Activated naive CD4-positive, alpha-beta T cell treated with anti-CD3 and anti-CD28 coated beads, Interleukin-2, amount 10 ng/mL, durations not matched to agents 7 days and 5 days (primary cell): ENCODE measurements around the gene NTM.

Experiments used
- CTCF ChIA-PET: fragments of 350-600 bp; sonication (Branson Sonifier 250); formaldehyde crosslinking; loops from one replicate; lab custom pipeline; 2021; ENCODE audit warnings: antibody characterized with exemption; lab: Charles Lee
- DNase-seq: peaks from one replicate; pipeline ENCODE4 v3.0.0-alpha.2; 2020
- H3K27ac Mint-ChIP-seq: one replicate; pipeline ENCODE4 v1.8.0; 2021; ENCODE audit warnings: mild to moderate bottlenecking, moderate library complexity, mixed read lengths
- H3K27me3 Mint-ChIP-seq: one replicate; pipeline ENCODE4 v1.8.0; 2021; ENCODE audit warnings: mild to moderate bottlenecking, mixed read lengths
- H3K36me3 Mint-ChIP-seq: one replicate; pipeline ENCODE4 v1.8.0; 2021; ENCODE audit warnings: mixed read lengths
- H3K4me1 Mint-ChIP-seq: one replicate; pipeline ENCODE4 v1.8.0; 2021; ENCODE audit warnings: mixed read lengths
- H3K4me3 Mint-ChIP-seq: one replicate; pipeline ENCODE4 v1.8.0; 2021; ENCODE audit warnings: mild to moderate bottlenecking, moderate library complexity, mixed read lengths
- H3K9me3 Mint-ChIP-seq: one replicate; pipeline ENCODE4 v1.8.0; 2021; ENCODE audit warnings: mixed read lengths

The NTM gene

GRCh38 chr11:131889760-131890581, 519.6 kb downstream of the NTM start:
- no peaks in the 10 kb centered on the region for H3K9me3 Mint-ChIP-seq
- no peaks in the 10 kb centered on the region for H3K36me3 Mint-ChIP-seq
- no peaks in the 10 kb centered on the region for H3K4me1 Mint-ChIP-seq
- DNase-seq: no peak
- H3K27me3 Mint-ChIP-seq: no peaks in the 10 kb centered on the region
- CTCF ChIA-PET: no interaction called here
- no peak overlapping the region for H3K4me3 Mint-ChIP-seq
- H3K27ac Mint-ChIP-seq: no peak overlapping the region

GRCh38 chr11:131893103-131893890, 522.9 kb downstream of the NTM start:
- DNase-seq: no peak
- H3K36me3 Mint-ChIP-seq: no peaks in the 10 kb centered on the region
- no peaks in the 10 kb centered on the region for H3K4me1 Mint-ChIP-seq
- CTCF ChIA-PET: no interaction called here
- no peak overlapping the region for H3K4me3 Mint-ChIP-seq
- no peaks in the 10 kb centered on the region for H3K9me3 Mint-ChIP-seq
- H3K27ac Mint-ChIP-seq: no peak overlapping the region
- no peaks in the 10 kb centered on the region for H3K27me3 Mint-ChIP-seq

- no peak for DNase-seq
- Mint-ChIP-seq H3K27ac (no peak overlapping the region), H3K27me3 (no peaks in the 10 kb centered on the region), H3K36me3 (no peaks in the 10 kb centered on the region), H3K4me1 (no peaks in the 10 kb centered on the region), H3K4me3 (no peak overlapping the region), H3K9me3 (no peaks in the 10 kb centered on the region)
- CTCF ChIA-PET: no interaction called here
Observed at GRCh38 chr11:131893988-131894387, 523.6 kb downstream of the NTM start.

GRCh38 chr11:131894615-131895544, 524.5 kb downstream of the NTM start:
- H3K9me3 Mint-ChIP-seq: no peaks in the 10 kb centered on the region
- no peak overlapping the region for H3K4me3 Mint-ChIP-seq
- no peaks in the 10 kb centered on the region for H3K27me3 Mint-ChIP-seq
- no peak for DNase-seq
- no peak overlapping the region for H3K27ac Mint-ChIP-seq
- no peaks in the 10 kb centered on the region for H3K36me3 Mint-ChIP-seq
- H3K4me1 Mint-ChIP-seq: no peaks in the 10 kb centered on the region
- CTCF ChIA-PET: no interaction called here

- H3K4me3 Mint-ChIP-seq: no peak overlapping the region
- H3K9me3 Mint-ChIP-seq: no peaks in the 10 kb centered on the region
- DNase-seq: no peak
- H3K27me3 Mint-ChIP-seq: no peaks in the 10 kb centered on the region
- CTCF ChIA-PET: no interaction called here
- H3K4me1 Mint-ChIP-seq: no peaks in the 10 kb centered on the region
- H3K36me3 Mint-ChIP-seq: no peaks in the 10 kb centered on the region
- H3K27ac Mint-ChIP-seq: no peak overlapping the region
Observed at GRCh38 chr11:131895865-131896264, 525.5 kb downstream of the NTM start.

- CTCF ChIA-PET: no interaction called here
- no peak overlapping the region for H3K27ac Mint-ChIP-seq
- H3K4me1 Mint-ChIP-seq: no peaks in the 10 kb centered on the region
- no peak overlapping the region for H3K4me3 Mint-ChIP-seq
- H3K9me3 Mint-ChIP-seq: no peaks in the 10 kb centered on the region
- DNase-seq: no peak
- H3K36me3 Mint-ChIP-seq: no peaks in the 10 kb centered on the region
- no peaks in the 10 kb centered on the region for H3K27me3 Mint-ChIP-seq
Observed at GRCh38 chr11:131896978-131897615, 526.7 kb downstream of the NTM start.

GRCh38 chr11:131897956-131898355, 527.5 kb downstream of the NTM start:
- Mint-ChIP-seq H3K9me3 (no peaks in the 10 kb centered on the region), H3K4me3 (no peak overlapping the region), H3K36me3 (no peaks in the 10 kb centered on the region), H3K27me3 (no peaks in the 10 kb centered on the region), H3K4me1 (no peaks in the 10 kb centered on the region), H3K27ac (no peak overlapping the region)
- CTCF ChIA-PET: no interaction called here
- no peak for DNase-seq

- H3K27me3 Mint-ChIP-seq: no peaks in the 10 kb centered on the region
- no peaks in the 10 kb centered on the region for H3K36me3 Mint-ChIP-seq
- H3K27ac Mint-ChIP-seq: no peak overlapping the region
- CTCF ChIA-PET: no interaction called here
- no peaks in the 10 kb centered on the region for H3K9me3 Mint-ChIP-seq
- DNase-seq: no peak
- no peak overlapping the region for H3K4me3 Mint-ChIP-seq
- no peaks in the 10 kb centered on the region for H3K4me1 Mint-ChIP-seq
Observed at GRCh38 chr11:131898949-131899348, 528.5 kb downstream of the NTM start.

- Mint-ChIP-seq H3K4me1 (no peaks in the 10 kb centered on the region), H3K27ac (no peak overlapping the region), H3K36me3 (no peaks in the 10 kb centered on the region), H3K4me3 (no peak overlapping the region), H3K27me3 (no peaks in the 10 kb centered on the region), H3K9me3 (no peaks in the 10 kb centered on the region)
- no peak for DNase-seq
- CTCF ChIA-PET: no interaction called here
Observed at GRCh38 chr11:131899950-131900580, 529.6 kb downstream of the NTM start.

- H3K4me1 Mint-ChIP-seq: no peaks in the 10 kb centered on the region
- H3K9me3 Mint-ChIP-seq: no peaks in the 10 kb centered on the region
- CTCF ChIA-PET: no interaction called here
- no peak overlapping the region for H3K27ac Mint-ChIP-seq
- H3K27me3 Mint-ChIP-seq: no peaks in the 10 kb centered on the region
- DNase-seq: no peak
- no peaks in the 10 kb centered on the region for H3K36me3 Mint-ChIP-seq
- H3K4me3 Mint-ChIP-seq: no peak overlapping the region
Observed at GRCh38 chr11:131902421-131902820, 532.0 kb downstream of the NTM start.

GRCh38 chr11:131903074-131903473, 532.7 kb downstream of the NTM start:
- CTCF ChIA-PET: no interaction called here
- Mint-ChIP-seq H3K9me3 (no peaks in the 10 kb centered on the region), H3K27ac (no peak overlapping the region), H3K27me3 (no peaks in the 10 kb centered on the region), H3K4me3 (no peak overlapping the region), H3K36me3 (no peaks in the 10 kb centered on the region), H3K4me1 (no peaks in the 10 kb centered on the region)
- DNase-seq: no peak

- no peaks in the 10 kb centered on the region for H3K9me3 Mint-ChIP-seq
- DNase-seq: no peak
- H3K27ac Mint-ChIP-seq: no peak overlapping the region
- H3K36me3 Mint-ChIP-seq: no peaks in the 10 kb centered on the region
- H3K27me3 Mint-ChIP-seq: peaks cover 15% of the 10 kb centered on the region
- H3K4me1 Mint-ChIP-seq: no peaks in the 10 kb centered on the region
- CTCF ChIA-PET: no interaction called here
- H3K4me3 Mint-ChIP-seq: no peak overlapping the region
Observed at GRCh38 chr11:131904756-131905155, 534.3 kb downstream of the NTM start.

GRCh38 chr11:131906963-131907362, 536.5 kb downstream of the NTM start:
- Mint-ChIP-seq H3K27ac (no peak overlapping the region), H3K36me3 (no peaks in the 10 kb centered on the region), H3K4me3 (no peak overlapping the region), H3K9me3 (no peaks in the 10 kb centered on the region), H3K27me3 (peaks cover 35% of the 10 kb centered on the region), H3K4me1 (no peaks in the 10 kb centered on the region)
- DNase-seq: no peak
- CTCF ChIA-PET: no interaction called here
